ENCODE measurements around the gene KRTAP10-4. TPM values are rescaled to one million over a fixed set of nuclear protein-coding genes. Genes with fewer than 3 reads are reported as not detected.

The KRTAP10-4 gene
- total RNA-seq, 1 experiment from 2014 or later = not detected

DNA sequence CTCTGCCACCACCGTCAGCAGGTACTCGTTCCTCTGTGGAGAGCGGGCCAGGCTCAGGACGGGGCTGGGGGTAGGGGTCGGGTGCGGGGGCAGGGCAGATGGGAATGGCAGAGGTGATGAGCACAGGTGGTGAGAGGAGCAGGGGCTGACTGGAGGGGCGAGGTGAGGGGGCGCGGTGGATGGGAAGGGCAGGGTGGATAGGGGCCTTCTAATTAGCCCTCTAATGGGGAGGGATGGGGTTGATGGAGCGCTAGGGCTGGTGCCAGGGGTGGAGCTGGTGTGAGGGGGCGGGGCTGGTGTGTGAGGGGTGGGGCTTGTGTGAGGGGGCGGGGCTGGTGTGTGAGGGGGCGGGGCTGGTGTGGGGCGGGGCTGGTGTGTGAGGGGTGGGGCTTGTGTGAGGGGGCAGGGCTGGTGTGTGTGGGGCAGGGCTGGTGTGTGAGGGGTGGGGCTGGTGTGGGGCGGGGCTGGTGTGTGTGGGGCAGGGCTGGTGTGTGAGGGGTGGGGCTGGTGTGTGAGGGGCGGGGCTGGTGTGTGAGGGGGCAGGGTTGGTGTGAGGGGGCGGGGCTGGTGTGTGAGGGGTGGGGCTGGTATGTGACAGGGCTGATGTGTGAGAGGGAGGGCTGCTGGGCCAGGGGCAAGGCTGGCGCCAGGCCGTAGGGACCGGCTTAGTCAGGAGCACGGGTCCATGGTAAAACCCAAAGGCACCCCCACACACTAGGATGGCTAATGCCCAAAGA, 39.5 kb upstream of the KRTAP10-4 start:
- TF ChIP-seq MAX (IDR thresholded peaks at IDR 0.05) (no peak), POLR2A (IDR thresholded peaks at IDR 0.05; ENCODE audit: borderline replicate concordance, extremely low read depth, insufficient read depth, insufficient read length) (no peak), CBX3 (IDR thresholded peaks at IDR 0.05; ENCODE audit: low read depth) (no peak), CTCF (IDR thresholded peaks at IDR 0.05 in 2 of 3, conservative IDR thresholded peaks at IDR 0.05 in 1 of 3; ENCODE audit: borderline replicate concordance in 1 of 3, insufficient read depth in 1 of 3, low read depth in 2 of 3, low read length in 2 of 3) (no peak), ZNF274 (IDR thresholded peaks at IDR 0.05; ENCODE audit: low read depth, low read length) (no peak), CEBPB (IDR thresholded peaks at IDR 0.05; ENCODE audit: low read depth) (no peak), SP1 (IDR thresholded peaks at IDR 0.05; ENCODE audit: low read depth) (no peak), SRF (IDR thresholded peaks at IDR 0.05; ENCODE audit: low read depth) (no peak), ZFX (IDR thresholded peaks at IDR 0.05) (no peak), POLR2AphosphoS5 (IDR thresholded peaks at IDR 0.05; ENCODE audit: low read depth, low read length) (no peak), SIN3A (IDR thresholded peaks at IDR 0.05; ENCODE audit: low read depth) (no peak), TCF7L2 (IDR thresholded peaks at IDR 0.05; ENCODE audit: borderline replicate concordance, extremely low read depth, insufficient read depth, insufficient read length) (no peak), EGR1 (IDR thresholded peaks at IDR 0.05; ENCODE audit: low read depth) (no peak), ELF1 (IDR thresholded peaks at IDR 0.05; ENCODE audit: borderline replicate concordance, low read depth) (no peak), RAD21 (IDR thresholded peaks at IDR 0.05; ENCODE audit: low read depth) (no peak), JUND (IDR thresholded peaks at IDR 0.05) (no peak), EZH2phosphoT487 (IDR thresholded peaks at IDR 0.05; ENCODE audit: borderline replicate concordance) (no peak)
- TF ChIP-seq, protein P1, sequence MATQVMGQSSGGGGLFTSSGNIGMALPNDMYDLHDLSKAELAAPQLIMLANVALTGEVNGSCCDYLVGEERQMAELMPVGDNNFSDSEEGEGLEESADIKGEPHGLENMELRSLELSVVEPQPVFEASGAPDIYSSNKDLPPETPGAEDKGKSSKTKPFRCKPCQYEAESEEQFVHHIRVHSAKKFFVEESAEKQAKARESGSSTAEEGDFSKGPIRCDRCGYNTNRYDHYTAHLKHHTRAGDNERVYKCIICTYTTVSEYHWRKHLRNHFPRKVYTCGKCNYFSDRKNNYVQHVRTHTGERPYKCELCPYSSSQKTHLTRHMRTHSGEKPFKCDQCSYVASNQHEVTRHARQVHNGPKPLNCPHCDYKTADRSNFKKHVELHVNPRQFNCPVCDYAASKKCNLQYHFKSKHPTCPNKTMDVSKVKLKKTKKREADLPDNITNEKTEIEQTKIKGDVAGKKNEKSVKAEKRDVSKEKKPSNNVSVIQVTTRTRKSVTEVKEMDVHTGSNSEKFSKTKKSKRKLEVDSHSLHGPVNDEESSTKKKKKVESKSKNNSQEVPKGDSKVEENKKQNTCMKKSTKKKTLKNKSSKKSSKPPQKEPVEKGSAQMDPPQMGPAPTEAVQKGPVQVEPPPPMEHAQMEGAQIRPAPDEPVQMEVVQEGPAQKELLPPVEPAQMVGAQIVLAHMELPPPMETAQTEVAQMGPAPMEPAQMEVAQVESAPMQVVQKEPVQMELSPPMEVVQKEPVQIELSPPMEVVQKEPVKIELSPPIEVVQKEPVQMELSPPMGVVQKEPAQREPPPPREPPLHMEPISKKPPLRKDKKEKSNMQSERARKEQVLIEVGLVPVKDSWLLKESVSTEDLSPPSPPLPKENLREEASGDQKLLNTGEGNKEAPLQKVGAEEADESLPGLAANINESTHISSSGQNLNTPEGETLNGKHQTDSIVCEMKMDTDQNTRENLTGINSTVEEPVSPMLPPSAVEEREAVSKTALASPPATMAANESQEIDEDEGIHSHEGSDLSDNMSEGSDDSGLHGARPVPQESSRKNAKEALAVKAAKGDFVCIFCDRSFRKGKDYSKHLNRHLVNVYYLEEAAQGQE (IDR thresholded peaks at IDR 0.05; ENCODE audit: low read depth) = no peak
- TF ChIP-seq, protein P2, sequence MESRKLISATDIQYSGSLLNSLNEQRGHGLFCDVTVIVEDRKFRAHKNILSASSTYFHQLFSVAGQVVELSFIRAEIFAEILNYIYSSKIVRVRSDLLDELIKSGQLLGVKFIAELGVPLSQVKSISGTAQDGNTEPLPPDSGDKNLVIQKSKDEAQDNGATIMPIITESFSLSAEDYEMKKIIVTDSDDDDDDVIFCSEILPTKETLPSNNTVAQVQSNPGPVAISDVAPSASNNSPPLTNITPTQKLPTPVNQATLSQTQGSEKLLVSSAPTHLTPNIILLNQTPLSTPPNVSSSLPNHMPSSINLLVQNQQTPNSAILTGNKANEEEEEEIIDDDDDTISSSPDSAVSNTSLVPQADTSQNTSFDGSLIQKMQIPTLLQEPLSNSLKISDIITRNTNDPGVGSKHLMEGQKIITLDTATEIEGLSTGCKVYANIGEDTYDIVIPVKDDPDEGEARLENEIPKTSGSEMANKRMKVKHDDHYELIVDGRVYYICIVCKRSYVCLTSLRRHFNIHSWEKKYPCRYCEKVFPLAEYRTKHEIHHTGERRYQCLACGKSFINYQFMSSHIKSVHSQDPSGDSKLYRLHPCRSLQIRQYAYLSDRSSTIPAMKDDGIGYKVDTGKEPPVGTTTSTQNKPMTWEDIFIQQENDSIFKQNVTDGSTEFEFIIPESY (IDR thresholded peaks at IDR 0.05; ENCODE audit: extremely low read depth, insufficient replicate concordance, low read length) = no peak
- TF ChIP-seq, protein P3, sequence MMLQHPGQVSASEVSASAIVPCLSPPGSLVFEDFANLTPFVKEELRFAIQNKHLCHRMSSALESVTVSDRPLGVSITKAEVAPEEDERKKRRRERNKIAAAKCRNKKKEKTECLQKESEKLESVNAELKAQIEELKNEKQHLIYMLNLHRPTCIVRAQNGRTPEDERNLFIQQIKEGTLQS (IDR thresholded peaks at IDR 0.05) = no peak
- ChIA-PET CTCF (no interaction called here), POLR2A (no interaction called here), RAD21 (ENCODE audit: low non-redundant PET in 1 of 2, low total read pairs in 2 of 2, uncharacterized antibody in 2 of 2, unreplicated experiment in 2 of 2) (no interaction called here)
- H3K4me3 ChIP-seq (replicated peaks in 1 of 2; ENCODE audit: low read depth in 1 of 2, low read length in 2 of 2) = no peak overlapping the region
- no peaks in the 10 kb centered on the region for H3K36me3 ChIP-seq (ENCODE audit: control insufficient read depth in 1 of 2, insufficient read depth in 2 of 2, low read length in 2 of 2)
- peak; percentile 56 for ATAC-seq
- intact Hi-C loops (cut with micrococcal nuclease) = no loop called here
- H3K4me2 ChIP-seq (ENCODE audit: low read length) = no peak overlapping the region
- no peaks in the 10 kb centered on the region for H3K27me3 ChIP-seq (ENCODE audit: insufficient read depth, low read length)
- H3K4me1 ChIP-seq (ENCODE audit: control insufficient read depth in 1 of 2, insufficient read depth in 2 of 2, low read length in 2 of 2) = no peaks in the 10 kb centered on the region
- H3K9ac ChIP-seq (ENCODE audit: low read length) = no peak overlapping the region
- H2AFZ ChIP-seq (ENCODE audit: low read depth, low read length, poor library complexity, severe bottlenecking) = no peak overlapping the region
- no TSS peak for BruUV-seq (replicated peaks)
- H3K9me2 ChIP-seq (ENCODE audit: insufficient read depth) = no peaks in the 10 kb centered on the region
- H3K27ac ChIP-seq (ENCODE audit: low read depth, low read length) = no peak overlapping the region
- no peaks in the 10 kb centered on the region for H4K20me1 ChIP-seq (ENCODE audit: insufficient read depth)
- DNase-seq (ENCODE audit: low read depth, low spot score) = peak; percentile 4
- H3K79me2 ChIP-seq (ENCODE audit: insufficient read depth, low read length) = no peaks in the 10 kb centered on the region
- no peaks in the 10 kb centered on the region for H3K9me3 ChIP-seq (ENCODE audit: control insufficient read depth in 1 of 2, insufficient read depth in 1 of 2, low read depth in 1 of 2, low read length in 2 of 2)
